ENCODE data around the gene ENTPD7.
A peak's percentile ranks its signal among the peaks of the same experiment; 100 is the strongest.
"Not testable (repeated sequence)": the region's sequence is repeated elsewhere in the genome, so short reads cannot be mapped to it uniquely, and the experiment has no call there.

Gene ENTPD7

DNA sequence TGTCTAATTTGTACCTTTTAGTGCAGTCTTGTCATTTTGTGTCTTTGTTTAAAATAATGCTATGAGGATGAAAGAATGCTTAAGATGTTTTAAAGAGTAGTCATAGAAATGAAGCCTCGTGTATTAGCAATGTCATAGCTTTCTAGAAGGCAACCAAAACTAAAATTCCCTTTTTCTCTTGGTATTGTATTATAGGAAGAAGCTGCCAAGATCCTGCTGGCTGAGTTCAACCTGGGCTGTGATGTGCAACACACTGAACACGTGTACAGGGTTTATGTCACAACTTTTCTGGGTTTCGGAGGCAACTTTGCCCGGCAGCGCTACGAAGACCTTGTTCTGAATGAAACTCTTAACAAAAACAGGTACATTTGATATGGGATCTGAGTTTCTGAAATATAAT, 36.5 kb downstream of the ENTPD7 start:
- DNase-seq = no peak

DNA sequence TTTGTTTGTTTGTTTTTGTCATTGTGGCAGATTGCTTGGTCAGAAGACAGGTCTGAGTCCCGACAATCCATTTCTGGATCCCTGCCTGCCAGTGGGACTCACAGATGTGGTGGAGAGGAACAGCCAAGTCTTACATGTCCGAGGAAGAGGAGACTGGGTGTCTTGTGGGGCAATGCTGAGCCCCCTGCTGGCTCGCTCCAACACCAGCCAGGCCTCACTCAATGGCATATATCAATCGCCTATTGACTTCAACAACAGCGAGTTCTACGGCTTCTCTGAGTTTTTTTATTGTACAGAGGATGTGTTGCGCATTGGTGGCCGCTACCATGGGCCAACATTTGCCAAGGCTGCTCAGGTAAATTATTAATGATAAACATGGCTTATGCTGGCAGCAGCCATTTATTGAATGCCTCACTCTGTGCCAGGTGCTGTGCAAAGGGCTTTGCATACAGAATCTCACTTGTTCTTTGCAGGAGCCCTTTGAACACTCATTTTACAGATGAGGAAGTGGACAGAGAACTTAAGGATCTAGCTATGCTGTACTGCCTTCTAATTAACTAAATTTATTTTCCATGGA, 39.3 kb downstream of the ENTPD7 start:
- DNase-seq = no peak

DNA sequence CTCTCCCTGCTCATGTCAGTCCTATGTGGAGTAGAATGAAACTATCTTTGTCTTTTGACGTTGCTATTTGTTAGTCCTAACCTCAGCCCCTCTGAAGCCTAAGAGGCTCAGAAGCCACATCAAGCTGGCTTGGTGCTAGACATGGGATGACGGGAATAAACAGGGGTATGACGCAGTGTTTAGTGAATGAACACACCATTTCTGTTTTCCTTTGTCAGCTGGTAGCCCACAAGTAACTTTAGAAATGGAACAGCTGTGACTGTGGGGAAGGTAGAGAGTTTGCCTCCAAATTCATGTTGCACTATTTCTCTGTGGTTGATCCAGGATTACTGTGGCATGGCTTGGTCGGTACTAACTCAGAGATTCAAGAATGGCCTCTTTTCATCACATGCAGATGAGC, 41.3 kb downstream of the ENTPD7 start:
- no peak for DNase-seq

DNA sequence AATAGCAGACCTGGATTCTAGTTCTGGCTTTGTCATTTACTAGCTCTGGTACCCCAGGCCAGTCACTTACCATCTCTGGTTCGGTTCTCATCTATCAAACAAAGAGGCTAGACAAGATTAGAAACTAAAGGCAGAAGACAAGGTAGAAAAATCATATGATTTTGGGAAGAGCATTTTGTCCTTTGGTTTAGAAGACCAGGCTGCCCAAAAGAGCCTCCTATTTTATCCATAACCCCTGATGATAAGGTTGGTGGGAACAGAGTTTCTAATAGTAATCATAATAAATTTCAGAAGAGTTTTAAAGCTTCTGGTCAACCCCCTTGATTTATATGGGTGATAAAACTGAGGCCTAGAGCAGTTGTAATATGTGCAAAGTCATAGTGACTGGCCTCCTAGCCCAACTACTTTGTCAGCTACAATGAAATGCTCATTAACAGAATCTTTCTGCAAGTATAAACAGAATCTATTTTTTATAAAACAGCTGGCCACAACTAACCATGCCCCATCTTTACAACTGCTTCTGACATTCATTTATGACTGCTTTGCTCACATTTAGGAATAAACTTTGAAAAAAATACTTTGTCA, 49.2 kb downstream of the ENTPD7 start:
- DNase-seq = no peak

DNA sequence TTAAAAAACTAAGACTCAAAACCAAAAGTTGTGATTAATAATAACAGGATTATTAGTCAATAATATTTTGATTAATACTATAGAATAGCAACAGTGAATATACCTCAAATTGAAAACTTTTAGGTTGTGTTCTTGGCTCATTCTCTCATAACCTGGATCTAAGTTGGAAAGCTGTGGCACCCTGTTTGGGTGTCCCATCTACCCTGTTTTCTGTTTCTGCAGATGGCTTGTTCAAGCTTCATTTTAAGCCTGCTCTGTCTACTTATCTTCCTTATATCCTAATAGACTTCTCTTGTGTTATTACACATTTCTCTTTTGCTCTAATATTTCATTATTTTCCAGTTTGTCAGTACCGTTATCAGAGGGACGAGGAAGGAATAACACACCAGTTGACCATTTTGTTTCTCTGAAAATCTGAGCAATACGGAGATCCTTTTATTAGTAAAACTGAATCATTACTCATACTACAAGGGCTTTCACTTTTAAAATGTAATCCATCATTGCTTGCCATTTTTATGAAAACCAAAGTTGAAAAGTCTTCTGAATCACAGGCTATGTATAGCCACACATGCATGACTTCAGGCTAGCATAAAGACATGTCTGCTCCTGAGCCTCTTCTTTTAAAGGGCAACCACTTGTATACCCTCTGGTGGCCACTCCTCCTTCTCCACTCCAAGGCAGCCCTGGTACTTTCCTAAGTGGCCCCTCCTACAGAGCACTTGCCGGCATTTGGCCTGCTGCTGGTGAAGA, 50.3 kb downstream of the ENTPD7 start:
- DNase-seq = no peak

DNA sequence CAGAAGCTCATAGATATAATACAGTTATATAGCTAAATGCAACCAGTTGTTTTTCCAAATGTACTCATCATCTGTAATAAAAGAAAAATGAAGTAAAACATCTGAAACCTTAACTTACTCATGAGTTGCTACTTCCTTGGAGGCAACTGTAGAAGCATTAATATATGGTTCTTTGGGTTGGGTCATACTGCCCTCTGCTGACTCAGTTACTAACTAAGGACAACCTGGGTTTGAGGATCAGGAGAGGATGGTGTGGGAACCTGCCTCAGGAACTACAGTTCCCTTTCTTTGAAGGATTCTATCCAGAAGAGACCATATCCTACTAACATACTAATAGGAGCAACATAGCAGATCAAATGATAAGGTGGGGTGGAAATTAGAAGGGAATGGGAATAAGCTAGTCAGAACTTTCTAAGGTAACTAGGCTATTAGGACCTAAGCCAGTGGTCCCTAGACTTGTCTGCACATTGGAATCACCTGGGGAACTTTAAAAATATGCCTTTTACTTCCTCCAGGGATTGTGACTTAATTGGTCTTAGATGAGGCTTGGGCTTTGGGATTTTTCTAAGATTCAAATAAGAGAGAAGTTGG, 51.9 kb downstream of the ENTPD7 start:
- no peak for DNase-seq

DNA sequence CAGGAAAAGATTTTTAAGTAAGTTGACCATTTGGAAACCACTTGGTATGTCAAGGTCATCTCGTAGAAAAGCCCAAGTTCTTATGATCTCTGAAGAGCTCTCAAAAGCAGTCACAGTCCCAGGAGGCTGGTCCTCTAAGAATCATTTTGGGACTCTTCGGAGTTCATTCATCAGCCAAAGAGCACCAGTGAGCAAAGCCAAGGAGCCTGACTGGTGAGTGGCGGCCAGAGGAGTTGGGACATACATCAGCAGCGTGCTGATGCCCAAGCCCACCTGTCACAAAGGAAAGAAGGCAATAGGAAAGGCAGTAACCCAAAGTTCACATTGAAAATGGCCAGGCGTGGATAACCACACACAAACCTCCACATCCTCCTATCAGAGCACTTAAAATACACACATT, 55.1 kb downstream of the ENTPD7 start:
- DNase-seq = no peak

DNA sequence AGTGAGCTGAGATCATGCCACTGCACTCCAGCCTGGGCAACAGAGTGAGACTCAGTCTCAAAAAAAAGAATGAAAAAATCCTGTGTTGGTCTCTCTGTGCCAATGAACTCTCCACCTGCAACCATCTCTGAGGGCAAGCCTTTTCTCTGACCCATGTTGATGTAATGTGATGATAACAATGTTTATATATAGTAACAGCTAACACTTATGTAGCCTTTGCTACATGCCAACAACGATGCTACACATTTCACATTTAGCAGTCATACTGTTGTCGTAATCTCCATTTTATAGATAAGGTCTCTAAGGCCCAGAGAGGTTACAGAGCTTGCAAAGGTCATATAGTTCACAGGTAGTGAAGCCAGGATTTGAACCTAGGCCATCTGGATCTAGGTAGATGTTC, 61.1 kb downstream of the ENTPD7 start:
- DNase-seq = no peak

DNA sequence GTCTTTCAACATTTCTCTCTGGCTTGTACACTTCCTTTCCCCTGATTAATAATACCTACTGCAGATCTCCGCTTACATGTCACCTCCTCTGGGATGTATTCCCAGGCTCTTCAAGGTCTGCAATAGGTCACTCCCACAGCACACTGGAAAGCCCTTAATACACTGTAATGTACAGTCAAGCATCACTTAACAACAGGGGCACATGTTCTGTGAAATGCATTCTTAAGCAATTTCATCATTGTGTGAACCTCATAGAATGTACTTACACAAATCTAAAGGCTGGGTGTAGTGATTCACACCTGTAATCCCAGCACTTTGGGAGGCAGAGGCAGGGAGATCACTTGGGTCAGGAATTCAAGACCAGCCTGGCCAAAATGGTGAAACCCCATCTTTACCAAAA, 70.7 kb downstream of the ENTPD7 start:
- no peak for DNase-seq

DNA sequence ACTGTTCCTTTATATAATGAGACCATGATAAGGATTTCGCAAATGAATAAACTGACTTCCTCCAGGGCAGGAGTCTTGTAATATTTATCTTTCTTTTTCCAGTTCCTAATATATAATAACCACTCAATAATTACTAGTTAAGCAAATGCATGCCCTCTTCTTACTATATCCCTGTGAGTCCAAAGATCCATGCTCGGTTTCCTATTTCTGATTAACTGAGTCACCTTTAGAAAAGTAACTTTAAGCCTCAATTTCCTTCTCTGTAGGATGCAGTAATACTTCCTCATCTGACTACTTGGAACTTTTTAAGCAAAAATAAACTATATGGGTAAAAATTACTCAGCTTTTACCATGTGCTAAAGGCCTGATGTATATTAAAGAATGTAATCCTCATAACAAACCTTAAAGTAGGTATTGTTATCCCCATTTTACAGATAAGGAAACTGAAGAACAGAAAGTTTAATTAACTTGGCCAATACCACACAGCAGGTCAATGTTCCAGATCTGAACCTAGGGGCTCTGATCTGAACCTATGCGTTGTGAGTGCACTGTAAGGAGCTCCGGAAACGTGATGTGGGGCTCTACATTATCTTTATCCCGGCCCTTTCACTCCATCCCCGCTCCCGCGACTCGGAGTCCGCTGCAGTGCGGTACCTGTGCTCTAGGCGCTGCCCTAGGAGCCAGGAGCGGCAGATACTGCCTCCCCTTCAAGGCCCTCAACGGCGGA, 72.2 kb downstream of the ENTPD7 start:
- no peak for DNase-seq

DNA sequence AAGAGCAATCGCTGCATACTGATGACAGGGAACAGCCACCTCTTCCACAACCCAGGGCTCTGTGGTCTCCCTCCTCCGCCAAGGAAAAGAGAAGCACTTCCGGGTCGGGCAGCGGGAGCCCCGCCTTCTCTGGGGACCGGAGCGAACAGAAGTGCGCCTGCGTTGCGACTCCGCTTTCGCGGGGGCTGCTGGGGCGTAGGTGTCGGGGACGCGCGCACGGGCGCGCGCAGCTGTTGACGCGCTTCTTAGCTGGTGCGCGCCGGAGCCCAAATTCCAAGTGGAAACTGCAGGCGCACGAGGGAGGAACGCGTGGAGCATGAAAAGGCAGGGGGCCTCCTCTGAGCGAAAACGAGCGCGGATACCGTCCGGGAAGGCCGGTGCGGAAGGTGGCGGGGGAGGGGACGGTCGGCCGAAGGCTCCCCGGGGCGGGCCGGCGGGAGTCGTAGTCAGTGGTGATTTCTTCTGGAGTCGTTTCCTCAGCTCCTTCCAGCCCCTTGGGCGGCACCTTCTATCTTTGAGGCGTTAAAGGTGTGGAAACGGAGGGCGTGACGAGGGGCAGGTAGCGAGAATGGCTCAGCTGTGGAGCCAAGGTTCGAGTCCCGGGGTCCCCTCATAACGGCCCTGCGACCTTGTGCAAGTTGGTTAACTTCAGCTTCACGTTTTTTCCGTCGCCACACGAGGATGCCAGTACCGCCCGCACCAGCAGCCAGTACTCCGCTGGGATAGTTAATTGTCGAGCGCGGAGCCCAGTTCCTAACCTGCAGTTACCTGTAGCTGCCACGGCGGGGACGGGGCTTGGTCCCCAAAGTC, 72.9 kb downstream of the ENTPD7 start, which contains the start of the genes COX15 and CUTC:
TSS of gene COX15 (minus strand) at position 95 of the 810 bp plus-strand sequence. CDS start at position 17, 78 bp downstream.
TSS of gene CUTC (plus strand) at position 202 of the 810 bp plus-strand sequence. CDS start at position 317, 115 bp downstream.
- DNase-seq = peak; percentile 66 to 80

DNA sequence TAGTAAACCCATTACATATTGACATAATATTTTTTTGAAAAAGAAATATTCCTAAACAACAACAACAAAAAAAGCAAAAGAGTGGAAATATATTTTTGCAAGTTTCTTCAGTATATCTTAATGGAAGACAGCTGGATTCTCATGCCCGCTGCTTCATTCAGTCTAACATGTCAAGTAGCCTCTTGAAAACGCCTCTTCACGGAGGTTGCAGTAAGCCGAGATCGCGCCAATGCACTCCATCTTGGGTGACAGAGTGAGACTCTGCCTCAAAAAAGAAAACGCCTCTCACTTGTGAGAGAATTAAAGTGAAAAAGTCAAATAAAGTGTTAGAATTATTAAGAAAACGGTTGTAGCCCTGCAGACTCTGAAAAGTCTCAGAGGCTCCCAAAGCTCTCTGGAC, 74.1 kb downstream of the ENTPD7 start:
- no peak for DNase-seq

DNA sequence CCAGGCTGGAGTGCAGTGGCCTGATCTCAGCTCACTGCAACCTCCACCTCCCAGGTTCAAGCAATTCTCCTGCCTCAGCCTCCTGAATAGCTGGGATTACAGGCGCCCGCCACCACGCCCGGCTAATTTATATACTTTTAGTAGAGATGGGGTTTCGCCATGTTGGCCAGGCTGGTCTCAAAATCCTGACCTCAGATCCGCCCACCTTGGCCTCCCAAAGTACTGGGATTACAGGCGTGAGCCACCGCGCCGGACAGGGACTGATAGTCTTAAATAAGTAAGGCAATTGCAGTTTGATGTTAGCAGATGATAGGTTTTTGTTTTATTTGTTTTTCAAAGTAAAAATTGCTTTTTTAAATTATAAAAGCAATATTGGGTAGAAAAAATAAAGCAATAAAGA, 74.8 kb downstream of the ENTPD7 start:
- DNase-seq = not testable (repeated sequence)

DNA sequence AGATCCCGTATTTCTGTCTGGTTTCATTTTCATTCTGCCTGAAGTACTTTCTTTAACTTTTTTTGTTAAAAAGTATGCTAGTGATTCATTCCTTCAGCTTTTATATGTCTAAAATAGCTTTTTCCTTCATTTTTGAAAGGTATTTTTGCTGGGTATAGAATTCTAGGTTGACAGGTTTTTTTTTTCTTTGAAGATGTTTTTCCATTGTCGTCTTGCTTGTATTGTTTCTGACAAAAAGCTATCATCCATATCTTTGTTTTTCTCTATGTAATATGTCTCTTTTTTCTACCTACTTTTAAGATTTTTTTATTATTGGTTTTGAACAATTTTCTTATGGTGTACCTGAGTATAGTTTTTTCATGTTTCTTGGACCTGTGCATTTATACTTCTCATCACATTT, 81.0 kb downstream of the ENTPD7 start:
- no peak for DNase-seq

DNA sequence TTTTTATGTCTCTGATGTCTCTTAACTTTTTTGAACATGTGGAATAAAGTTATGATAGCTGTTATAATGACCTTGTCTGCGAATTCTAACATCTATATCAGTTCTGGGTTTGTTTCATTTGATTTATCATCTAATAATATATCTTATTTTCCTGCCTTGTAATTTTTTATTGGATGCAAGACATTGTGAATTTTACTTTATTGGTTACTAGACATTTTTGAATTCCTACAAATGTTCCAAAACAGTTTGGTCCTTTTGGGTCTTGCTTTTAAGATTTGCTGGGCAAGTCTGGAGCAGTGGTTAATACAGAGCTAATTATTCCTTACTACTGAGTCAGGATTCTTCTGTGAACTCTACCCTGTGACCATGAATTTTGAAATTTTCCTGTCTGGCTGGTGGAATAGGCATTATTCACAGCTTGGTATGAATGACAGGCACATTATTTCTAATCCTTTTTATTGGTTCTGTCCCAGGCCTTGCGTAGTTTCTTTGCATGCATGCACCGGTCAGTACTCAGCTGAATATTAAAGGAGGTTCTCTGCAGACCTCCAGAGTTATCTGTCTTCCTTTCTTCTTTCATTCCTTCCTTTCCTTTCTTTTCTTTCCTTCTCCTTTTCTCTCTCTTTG, 81.7 kb downstream of the ENTPD7 start:
- DNase-seq = no peak

DNA sequence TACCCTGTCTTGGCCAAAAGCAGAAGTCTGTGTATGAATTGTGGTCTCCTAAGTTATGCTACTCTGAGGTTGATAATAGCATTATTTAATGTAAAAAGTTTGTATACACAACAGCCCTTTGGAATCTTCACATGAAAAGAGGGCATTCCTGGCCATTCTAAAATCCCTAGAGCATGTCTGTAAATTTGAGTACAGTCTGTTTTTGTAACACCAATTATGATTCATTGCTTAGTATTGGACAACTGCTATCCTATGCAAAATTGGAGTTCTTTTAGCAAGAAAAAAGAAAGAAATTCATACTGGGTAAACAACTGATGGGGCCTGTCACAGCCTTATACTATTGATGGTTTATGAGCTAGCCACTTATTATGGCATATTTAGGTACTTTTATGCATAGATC, 82.9 kb downstream of the ENTPD7 start:
- DNase-seq = no peak

DNA sequence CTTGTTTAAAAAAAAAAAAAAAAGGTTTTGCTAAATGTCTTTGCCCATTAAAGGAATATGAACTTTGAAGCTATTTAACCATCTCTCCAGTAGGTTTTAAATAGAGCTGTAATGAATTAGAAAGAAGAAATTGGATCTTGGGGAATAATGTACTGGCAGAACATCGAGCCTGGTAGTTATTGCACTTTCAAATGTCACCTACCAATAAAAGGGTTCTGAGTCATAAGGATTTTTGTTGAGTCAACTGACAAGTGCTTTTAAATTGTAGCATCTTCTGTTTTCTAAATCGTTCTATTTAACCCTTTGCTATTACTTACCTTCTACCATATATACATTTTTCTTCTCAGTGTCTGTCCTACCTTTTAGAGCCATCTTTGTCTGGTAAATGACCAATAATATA, 83.4 kb downstream of the ENTPD7 start:
- no peak for DNase-seq

DNA sequence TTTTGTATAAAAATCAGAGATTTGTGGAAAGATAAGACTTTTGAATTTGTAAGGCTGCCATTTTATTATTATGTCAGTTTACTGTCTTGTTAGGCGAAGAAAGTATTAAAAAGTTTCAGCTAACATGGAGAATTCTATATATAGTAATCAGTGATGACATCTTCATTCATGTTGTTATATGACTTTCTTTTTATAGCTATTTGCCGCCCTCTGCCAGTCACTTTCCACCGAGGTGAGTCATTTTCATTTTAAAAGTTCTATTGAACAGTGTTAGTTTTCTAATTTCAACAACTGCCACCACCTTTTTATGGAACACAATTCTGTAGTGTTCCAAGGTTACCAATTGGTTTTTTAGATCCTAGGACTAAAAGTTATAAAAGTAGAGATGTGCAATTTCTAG, 84.5 kb downstream of the ENTPD7 start:
- no peak for DNase-seq

DNA sequence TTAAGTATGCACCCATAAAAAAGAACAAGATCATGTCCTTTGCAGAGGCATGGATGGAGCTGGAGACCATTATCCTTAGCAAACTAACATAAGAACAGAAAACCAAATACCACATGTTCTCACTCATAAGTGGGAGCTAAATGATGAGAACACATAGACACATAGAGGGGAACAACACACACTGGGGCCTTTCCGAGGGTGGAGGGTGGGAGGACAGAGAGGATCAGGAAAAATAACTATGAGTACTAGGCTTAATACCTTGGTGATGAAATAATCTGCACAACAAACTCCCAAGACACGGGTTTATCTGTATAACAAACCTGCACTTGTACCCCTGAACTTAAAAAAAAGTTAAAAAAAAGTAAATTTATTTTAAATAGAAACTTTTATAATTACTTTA, 86.9 kb downstream of the ENTPD7 start:
- not testable (repeated sequence) for DNase-seq

DNA sequence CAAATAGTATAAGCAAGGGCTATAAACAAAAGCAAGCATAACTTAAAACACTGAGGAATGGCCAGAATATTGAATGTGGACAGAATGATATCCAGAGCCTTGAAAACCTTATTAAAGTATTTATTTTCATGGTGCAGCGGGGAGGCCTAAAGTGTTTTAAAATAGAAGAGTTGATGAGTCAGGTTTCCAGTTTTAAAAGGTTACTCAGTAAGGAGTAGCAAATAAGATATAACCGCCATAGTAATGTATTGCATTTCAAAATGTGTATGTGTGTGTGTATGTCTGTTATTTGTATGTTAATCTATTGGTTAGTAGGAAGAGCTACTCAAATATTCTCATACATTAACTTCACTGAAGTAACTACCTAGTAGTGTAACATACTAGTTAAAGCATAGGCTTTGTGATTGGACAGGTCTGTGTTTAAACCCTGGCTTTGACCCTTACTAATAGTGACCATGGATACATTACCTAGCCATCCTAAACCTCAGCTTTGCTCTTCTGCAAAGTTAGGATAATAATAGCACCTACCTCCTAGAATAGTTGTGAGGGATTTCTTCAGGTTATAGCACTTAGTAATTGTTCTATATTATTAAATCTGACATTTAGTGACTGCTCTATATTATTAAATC, 89.6 kb downstream of the ENTPD7 start:
- no peak for DNase-seq

DNA sequence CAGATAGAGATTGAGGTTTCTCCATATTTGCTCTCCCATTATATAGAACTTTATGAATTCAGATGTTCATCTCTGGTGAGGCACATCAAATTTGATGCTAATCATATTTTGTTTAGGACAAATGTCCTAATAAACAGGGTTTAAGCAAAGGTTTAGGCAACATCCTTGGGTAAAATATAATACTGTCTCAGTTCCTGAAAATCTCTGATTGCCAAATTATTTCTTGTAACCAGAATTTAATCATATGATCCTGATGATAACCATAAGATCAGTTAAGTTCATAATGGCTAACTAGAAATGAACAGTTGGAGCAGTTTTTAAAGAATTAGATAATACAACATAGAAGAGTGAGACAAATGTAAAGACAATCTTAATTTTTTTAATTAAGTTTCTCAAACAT, 91.3 kb downstream of the ENTPD7 start:
- no peak for DNase-seq

Data from cerebellar nuclear complex (tissue), 1 donor.